NCI-H524 (cell line): ENCODE data around the gene CASTOR2.
"Not testable (repeated sequence)": the region's sequence is repeated elsewhere in the genome, so short reads cannot be mapped to it uniquely, and the experiment has no call there.

Experiments used
- DNase-seq, 2 experiments: peaks; one replicate each; lab custom pipeline; 2025; lab: John Stamatoyannopoulos, UW

CASTOR2 gene

GRCh38 chr7:74994869-74995543 lies 30.5 kb downstream of the CASTOR2 start:
- not testable (repeated sequence) for DNase-seq

DNA sequence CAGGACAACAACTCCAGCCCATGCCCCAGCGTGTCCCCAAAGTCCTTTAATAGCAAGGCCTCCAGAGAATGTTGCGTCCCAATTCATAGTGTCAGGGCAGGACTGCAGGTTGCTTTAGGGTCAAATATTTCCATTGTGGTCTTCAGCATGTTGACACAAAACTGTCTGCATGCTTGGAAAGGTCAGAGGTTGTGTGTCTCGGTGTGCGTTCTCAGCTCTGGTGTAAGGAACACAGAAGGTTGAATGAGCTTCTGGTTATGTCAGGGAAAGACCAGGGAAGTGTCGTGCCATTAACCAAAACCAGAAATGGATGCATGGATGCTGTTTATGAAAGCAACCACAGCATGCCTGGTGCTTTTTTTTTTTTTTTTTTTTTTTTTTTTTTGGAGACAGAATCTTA lies 31.9 kb downstream of the CASTOR2 start:
- not testable (repeated sequence) for DNase-seq

GRCh38 chr7:74997811-74998210 lies 33.3 kb downstream of the CASTOR2 start:
- not testable (repeated sequence) for DNase-seq

GRCh38 chr7:75001356-75001755 lies 36.9 kb downstream of the CASTOR2 start:
- DNase-seq, result not testable (repeated sequence)

GRCh38 chr7:75010036-75010435 lies 45.5 kb downstream of the CASTOR2 start:
- DNase-seq, result no peak

GRCh38 chr7:75017832-75018231 lies 53.3 kb downstream of the CASTOR2 start:
- DNase-seq, result no peak

DNA sequence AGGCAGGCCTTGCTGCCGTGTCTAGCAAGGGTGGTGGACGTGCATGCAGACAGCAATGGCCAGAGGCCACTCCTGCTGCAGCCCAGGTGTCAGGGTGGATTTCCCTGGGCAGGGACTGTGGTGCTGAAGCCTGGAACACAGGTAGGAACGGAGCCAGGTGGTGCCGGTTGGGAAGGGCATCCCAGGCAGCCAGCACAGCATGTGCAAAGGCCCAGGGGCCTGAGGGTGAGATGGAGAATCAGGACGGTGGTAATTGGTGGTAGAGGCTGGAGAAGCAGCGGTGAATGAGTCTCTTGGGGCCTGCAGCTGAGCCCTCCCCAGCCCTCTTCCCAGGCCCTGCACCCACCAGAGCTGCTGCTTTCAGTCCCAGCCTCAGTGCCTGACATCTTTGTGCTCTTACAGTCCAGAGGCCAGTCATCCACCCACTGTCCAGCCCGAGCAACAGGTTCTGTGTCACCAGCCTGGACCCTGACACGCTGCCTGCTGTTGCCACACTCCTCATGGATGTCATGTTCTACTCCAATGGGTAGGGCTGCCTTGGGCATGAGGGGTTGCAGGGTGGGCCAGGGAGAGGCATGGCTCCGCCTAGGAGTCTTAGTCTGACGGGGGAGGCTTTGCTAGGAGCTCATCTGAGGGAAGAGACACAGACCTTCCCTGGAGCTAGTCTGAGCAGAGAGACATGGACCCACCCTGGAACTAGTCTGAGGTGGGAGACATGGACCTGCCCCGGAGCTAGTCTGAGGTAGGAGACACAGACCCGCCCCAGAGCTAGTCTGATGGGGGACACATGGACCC lies 54.3 kb downstream of the CASTOR2 start:
- DNase-seq, result no peak

DNA sequence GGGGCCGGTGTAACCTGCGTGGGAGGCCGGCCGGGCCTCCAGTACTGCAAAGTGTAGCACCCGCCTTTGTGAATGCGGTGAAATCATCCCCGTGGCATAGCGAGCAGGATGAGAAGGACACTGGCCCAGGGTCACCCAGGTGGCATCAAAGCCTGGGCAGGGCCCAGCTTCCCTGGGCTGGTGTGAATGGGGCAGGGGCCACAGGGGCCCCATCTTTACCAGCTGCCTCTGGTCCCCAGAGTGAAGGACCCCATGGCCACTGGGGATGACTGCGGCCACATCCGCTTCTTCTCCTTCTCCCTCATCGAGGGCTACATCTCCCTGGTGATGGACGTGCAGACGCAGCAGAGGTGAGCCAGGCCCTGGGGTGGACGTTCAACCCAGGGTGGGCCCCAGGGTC lies 55.3 kb downstream of the CASTOR2 start:
- no peak for DNase-seq

GRCh38 chr7:75024922-75025321 lies 60.4 kb downstream of the CASTOR2 start:
- DNase-seq, result no peak

DNA sequence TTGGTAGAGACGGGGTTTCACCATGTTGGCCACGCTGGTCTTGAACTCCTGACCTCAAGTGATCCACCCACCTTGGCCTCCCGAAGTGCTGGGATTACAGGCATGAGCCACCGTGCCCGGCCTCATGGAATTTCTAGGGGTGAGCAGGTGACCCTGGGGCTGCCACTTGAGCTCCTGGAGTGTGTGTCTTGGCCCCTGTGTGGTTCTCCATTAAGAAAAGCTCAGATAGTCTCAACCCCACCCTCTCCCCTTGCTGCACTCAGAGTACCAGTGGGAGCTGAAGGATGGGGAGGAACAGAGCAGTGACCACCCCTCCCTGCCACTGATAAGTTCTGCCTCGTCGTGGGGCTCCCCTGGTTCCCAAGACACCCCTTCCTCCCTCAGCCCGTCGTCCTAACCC lies 63.8 kb downstream of the CASTOR2 start:
- DNase-seq, result no peak

DNA sequence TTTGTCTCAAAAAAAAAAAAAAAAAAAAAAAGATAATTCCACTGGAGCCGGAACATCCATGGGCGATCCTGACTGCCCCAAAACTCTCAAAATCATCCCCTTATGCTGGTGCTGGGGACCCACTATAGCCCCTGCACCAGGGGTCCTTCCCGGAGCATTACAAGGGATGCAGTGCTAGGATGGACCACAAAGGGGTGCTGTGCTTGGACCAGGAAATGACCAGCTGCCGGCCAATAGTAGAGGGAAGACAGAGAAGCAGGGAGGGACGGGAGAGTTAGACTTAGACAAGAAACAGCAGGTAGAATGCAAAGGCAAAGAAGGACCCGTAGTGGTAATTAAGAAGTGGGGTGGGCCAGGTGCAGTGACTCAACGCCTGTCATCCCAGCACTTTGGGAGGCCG lies 68.6 kb downstream of the CASTOR2 start:
- DNase-seq, result peak; percentile 11 to 13

DNA sequence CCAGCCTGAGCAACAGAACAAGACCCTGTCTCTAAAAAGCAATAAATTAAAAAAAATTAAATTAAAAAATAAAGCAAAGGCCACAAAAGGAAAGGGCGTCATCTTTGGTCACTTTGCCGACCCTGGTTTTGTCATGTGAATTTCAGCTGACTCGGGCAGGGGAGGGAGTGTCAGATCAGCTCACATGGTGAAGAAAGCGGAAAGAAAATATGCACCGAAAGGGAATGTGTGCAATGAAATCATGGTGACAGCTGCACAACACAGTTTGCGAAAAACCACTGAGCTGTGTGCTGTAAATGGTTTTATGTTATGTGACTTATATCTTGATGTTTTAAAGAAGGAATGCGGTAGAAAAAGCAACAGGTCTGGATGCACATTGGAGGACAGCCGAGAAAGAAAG lies 69.3 kb downstream of the CASTOR2 start:
- DNase-seq, result no peak

DNA sequence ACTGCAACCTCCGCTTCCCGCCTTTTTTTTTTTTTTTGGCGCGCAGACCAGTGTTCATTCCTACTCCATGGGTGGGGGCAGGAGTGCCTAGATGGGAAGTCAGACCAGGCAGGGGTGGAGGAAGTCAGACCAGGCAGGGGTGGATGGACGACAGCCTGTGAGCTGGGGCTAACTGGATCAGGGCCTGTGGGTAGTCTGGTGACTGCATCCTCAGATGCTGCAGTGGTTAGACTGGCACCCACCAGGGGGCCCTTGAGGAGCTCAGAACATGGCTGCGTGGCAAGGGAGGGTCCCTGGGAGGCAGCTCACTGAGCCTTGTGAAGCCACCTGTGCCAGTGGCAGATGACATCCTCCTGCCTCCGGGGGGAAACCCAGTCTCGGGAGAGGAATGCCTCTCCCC lies 74.0 kb downstream of the CASTOR2 start:
- peak; percentile 72 to 81 for DNase-seq

GRCh38 chr7:75039166-75039565 lies 74.7 kb downstream of the CASTOR2 start:
- DNase-seq, result no peak

GRCh38 chr7:75039709-75040108 lies 75.2 kb downstream of the CASTOR2 start:
- peak; percentile 53 to 76 for DNase-seq

- peak in 1 of 2 experiments; percentile 15 for DNase-seq
These were observed 76.0 kb downstream of the CASTOR2 start for GRCh38 chr7:75040512-75040911.

- no peak for DNase-seq
These were observed 77.8 kb downstream of the CASTOR2 start for GRCh38 chr7:75042286-75042685.

DNA sequence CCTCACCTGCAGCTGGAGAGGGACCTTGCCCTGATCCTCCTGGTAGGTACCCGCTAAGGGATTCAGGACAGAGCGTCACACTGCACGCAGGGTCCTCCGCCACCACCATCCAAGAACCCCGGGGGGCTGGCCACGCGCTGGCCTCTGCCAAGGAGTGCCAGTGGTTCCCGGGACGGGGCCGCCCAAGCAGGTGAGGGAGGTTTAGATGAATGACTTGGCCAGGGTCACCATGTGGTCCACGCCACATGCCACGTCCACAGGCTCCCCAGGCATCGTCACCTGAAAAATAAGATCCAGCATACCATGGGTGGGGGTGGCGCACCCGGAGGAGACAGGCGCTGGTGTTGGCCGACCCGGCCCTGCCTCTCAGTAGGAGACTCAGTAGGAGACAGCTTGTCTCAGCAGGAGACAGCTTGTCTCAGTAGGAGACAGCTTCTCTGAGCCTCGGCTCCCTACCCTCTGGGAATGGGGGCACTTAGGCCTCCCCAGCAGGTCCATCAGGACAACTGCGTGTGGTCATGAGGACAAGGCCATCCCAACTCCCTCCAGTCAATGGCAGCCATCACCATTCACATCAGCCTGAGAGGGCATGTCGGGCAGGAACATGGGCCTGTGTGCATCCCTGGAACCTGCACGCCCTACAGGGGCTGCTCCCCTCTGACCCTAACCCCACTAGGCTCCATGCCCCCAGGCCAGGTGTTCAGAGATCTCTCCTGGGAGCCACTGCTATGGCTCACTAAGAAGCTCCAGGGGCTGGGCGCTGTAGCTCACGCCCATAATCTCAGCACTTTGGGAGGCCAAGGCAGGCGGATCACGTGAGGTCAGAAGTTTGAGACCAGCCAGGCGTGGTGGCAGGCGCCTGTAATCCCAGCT lies 78.6 kb downstream of the CASTOR2 start:
- peak in 1 of 2 experiments; percentile 23 for DNase-seq

DNA sequence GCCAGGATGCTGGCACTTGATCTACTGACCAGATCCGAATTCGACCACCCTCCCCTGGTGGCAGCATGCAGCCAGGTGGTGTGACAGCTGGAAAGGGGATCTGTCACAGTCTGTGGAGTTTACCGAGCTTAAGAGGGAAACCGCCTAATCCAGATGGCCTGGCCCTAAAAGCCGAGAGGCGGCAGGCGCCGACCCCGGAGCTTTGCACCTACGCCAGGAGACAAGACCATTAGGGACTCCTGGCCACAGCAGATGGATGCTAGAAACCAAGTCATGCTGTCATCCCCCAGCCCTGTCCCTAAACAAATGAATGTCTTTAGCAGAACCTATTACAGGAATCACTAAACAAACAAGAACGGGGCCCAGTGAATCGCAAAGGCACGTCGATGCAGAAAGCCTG lies 81.4 kb downstream of the CASTOR2 start:
- peak; percentile 94 to 98 for DNase-seq

- DNase-seq, result no peak
These were observed 84.2 kb downstream of the CASTOR2 start for GRCh38 chr7:75048435-75049379.

DNA sequence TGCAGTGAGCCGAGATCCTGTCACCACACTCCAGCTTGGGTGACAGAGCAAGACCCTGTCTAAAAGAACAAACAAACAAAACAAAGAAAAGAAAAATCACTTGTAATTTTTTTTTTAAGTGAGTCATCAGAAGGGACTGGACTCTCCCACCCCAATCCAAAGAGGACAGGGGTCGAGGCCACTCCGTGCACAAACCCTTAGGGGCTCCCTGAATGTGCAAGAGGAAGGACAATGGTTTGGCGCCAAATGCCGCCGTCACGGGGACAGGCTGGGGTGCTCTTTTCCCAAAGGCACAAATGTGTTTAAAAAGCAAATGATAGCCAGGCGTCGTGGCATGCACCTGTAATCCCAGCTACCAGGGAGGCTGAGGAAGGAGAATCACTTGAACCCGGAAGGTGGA lies 85.3 kb downstream of the CASTOR2 start:
- DNase-seq, result no peak
